ENCODE data around the gene MTMR10.

DNA sequence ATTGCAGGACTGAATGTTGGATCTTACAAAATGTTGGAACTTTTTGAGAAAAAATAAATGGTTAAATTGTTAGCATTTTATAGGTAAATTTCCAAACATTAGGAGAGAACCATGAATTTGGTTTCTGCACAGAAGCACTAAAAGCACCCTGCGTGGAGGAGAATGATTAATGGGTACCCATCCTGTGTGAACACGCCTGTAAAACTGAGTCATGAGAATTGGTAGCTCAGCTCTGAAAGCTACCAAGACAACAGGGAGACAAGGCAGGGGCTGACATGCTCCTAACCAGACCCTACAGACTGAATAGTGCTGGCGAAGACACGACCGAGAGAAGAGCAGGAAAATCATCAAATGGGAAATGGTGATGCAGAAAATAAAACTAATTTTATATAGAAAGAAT lies 32.4 kb upstream of the MTMR10 start:
- TF ChIP-seq GATA2 (IDR thresholded peaks at IDR 0.05; ENCODE audit: low read depth, low read length), result no peak
- TF ChIP-seq GATA3 (IDR thresholded peaks at IDR 0.05; ENCODE audit: low read depth, low read length), result no peak
